K562 (cell line): ENCODE measurements around the gene NOTO. TPM values are rescaled to one million over a fixed set of nuclear protein-coding genes. Genes with fewer than 3 reads are reported as not detected.
A peak's percentile ranks its signal among the peaks of the same experiment; 100 is the strongest.

Experiments
- MAZ ChIP-seq, 2 experiments: fragments of 450-650 bp in 1 of 2; sonication (generic) in 1 of 2; formaldehyde crosslinking; IDR thresholded peaks in 1 of 2; conservative IDR thresholded peaks in 1 of 2; 2 replicates each; pipeline versions ENCODE4 v1.4.0 to v1.5.0; 2020; ENCODE audit warnings: mild to moderate bottlenecking in 1 of 2, missing genetic modification reagents in 1 of 2
- NFATC3 ChIP-seq: fragments of 450-650 bp; IDR thresholded peaks from 2 replicates; pipeline ENCODE4 v1.6.1; 2017; ENCODE audit warnings: mild to moderate bottlenecking
- PURB ChIP-seq: sonication (generic); formaldehyde crosslinking; IDR thresholded peaks from 2 replicates; pipeline ENCODE4 v1.9.0; 2021; ENCODE audit warnings: low read depth, mild to moderate bottlenecking, missing genetic modification reagents
- SMARCC2 ChIP-seq: fragments of 450-650 bp; IDR thresholded peaks from 2 replicates; pipeline ENCODE4 v1.6.1; 2017; ENCODE audit warnings: antibody characterized with exemption, moderate library complexity, mild to moderate bottlenecking, low read depth
- ZNF133 ChIP-seq: fragments of 250-450 bp; sonication (Bioruptor Pico); IDR thresholded peaks from 2 replicates; pipeline ENCODE4 v1.4.0; 2020; ENCODE audit warnings: mild to moderate bottlenecking
- polyA plus RNA-seq, 8 experiments: library from polyadenylated mRNA; depleted of rRNA in 4 of 8; stranded (reverse) in 5 of 8; unstranded in 3 of 8; fragments of >200 nt; fragmentation: Nextera tagmentation in 2 of 8; fragmentation: Illumina TruSeq in 1 of 8; extraction: Ambion mirVana in 2 of 8; extraction: Trizol in 1 of 8; gene quantifications; 2 replicates each; pipeline versions ENCODE4 v1.2.1 to v1.2.3, GENCODE V29; 2011 to 2014; ENCODE audit warnings: inconsistent platforms in 1 of 8, missing spikeins in 1 of 8
- total RNA-seq, 7 experiments: library from RNA; depleted of rRNA in 6 of 7; stranded (reverse); fragments of >200 nt in 6 of 7; fragmentation: Illumina TruSeq in 2 of 7; extraction: Trizol in 2 of 7; gene quantifications; 2 replicates each; pipeline versions ENCODE4 v1.2.1 to v1.2.3, GENCODE V29; 2011 to 2021; ENCODE audit warnings: low replicate concordance in 1 of 7
- TF ChIP-seq, protein P1 (sequence below), 2 experiments: fragments of 450-650 bp; formaldehyde crosslinking in 1 of 2; IDR thresholded peaks; 2 replicates each; pipeline versions ENCODE4 v1.4.0 to v1.6.1; 2014 to 2020; ENCODE audit warnings: mild to moderate bottlenecking in 2 of 2, borderline replicate concordance in 1 of 2, low read depth in 1 of 2
- TF ChIP-seq, protein P2 (sequence below): fragments of 450-650 bp; formaldehyde crosslinking; IDR thresholded peaks from 2 replicates; pipeline ENCODE4 v1.4.0; 2022; ENCODE audit warnings: missing genetic modification characterization
- TF ChIP-seq, protein P3 (sequence below), 3 experiments: fragments of 200-800 bp in 1 of 3; fragments of 250-450 bp in 1 of 3; fragments of 450-650 bp in 1 of 3; sonication (Bioruptor Pico) in 1 of 3; sonication (Bioruptor generic) in 1 of 3; formaldehyde crosslinking in 1 of 3; IDR thresholded peaks; 2 replicates each; pipeline versions ENCODE4 v1.6.1 to v1.8.0; 2016 to 2022; ENCODE audit warnings: mild to moderate bottlenecking in 2 of 3, missing genetic modification characterization in 2 of 3, missing compliant biosample characterization in 1 of 3, moderate library complexity in 1 of 3
- TF ChIP-seq, protein P4 (sequence below): sonication (generic); formaldehyde crosslinking; IDR thresholded peaks from 2 replicates; pipeline ENCODE4 v1.8.0; 2022; ENCODE audit warnings: missing genetic modification reagents, mild to moderate bottlenecking, moderate library complexity, borderline replicate concordance

NOTO gene
- total and polyA plus RNA-seq, 9 of the 15 experiments (the other 6 are each of a cell fraction or from before 2014, with no cell fraction given): not detected

DNA sequence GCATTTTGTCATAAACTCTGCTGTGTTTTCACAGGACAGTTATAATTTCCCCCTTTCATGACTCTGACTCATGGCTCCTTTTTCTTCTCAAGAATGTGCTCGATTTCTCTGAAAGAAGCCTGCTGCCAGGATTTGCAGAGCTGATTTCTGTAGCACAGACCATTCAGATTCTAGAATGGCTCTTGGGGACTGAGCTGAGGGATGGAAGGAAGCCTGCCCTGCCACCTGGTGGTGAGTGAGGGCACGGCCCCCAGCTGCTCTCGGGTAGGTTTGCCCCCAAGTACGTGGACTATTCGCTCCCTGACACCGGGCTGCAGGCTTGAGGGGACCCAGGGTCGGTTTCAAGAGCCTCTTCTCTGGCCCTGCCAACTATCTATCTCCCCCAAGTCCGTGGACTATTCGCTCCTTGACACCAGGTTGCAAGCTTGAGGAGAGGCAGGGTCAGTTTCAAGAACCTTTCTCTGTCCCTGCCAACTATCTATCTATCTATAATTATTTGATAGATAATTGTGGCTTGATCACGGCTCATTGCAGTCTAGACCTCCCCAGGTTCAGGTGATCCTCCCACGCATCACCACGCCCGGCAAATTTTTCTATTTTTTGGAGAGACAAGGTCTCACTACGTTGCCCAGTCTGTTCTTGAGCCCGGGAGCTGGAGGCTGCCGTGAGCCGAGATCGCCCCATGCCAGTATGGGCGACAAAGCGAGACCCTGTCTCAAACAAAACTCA is 10.2 kb downstream of the NOTO start (continued):
- TF ChIP-seq, protein P1, sequence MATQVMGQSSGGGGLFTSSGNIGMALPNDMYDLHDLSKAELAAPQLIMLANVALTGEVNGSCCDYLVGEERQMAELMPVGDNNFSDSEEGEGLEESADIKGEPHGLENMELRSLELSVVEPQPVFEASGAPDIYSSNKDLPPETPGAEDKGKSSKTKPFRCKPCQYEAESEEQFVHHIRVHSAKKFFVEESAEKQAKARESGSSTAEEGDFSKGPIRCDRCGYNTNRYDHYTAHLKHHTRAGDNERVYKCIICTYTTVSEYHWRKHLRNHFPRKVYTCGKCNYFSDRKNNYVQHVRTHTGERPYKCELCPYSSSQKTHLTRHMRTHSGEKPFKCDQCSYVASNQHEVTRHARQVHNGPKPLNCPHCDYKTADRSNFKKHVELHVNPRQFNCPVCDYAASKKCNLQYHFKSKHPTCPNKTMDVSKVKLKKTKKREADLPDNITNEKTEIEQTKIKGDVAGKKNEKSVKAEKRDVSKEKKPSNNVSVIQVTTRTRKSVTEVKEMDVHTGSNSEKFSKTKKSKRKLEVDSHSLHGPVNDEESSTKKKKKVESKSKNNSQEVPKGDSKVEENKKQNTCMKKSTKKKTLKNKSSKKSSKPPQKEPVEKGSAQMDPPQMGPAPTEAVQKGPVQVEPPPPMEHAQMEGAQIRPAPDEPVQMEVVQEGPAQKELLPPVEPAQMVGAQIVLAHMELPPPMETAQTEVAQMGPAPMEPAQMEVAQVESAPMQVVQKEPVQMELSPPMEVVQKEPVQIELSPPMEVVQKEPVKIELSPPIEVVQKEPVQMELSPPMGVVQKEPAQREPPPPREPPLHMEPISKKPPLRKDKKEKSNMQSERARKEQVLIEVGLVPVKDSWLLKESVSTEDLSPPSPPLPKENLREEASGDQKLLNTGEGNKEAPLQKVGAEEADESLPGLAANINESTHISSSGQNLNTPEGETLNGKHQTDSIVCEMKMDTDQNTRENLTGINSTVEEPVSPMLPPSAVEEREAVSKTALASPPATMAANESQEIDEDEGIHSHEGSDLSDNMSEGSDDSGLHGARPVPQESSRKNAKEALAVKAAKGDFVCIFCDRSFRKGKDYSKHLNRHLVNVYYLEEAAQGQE (IDR thresholded peaks at IDR 0.05; ENCODE audit: borderline replicate concordance): peak; percentile 54
- TF ChIP-seq, protein P1 (CRISPR knock-in tag; IDR thresholded peaks at IDR 0.05; ENCODE audit: low read depth): no peak
- TF ChIP-seq NFATC3: no peak
- no peak for TF ChIP-seq PURB (CRISPR knock-in tag)
- TF ChIP-seq, protein P2, sequence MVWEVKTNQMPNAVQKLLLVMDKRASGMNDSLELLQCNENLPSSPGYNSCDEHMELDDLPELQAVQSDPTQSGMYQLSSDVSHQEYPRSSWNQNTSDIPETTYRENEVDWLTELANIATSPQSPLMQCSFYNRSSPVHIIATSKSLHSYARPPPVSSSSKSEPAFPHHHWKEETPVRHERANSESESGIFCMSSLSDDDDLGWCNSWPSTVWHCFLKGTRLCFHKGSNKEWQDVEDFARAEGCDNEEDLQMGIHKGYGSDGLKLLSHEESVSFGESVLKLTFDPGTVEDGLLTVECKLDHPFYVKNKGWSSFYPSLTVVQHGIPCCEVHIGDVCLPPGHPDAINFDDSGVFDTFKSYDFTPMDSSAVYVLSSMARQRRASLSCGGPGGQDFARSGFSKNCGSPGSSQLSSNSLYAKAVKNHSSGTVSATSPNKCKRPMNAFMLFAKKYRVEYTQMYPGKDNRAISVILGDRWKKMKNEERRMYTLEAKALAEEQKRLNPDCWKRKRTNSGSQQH: no peak
- TF ChIP-seq ZNF133 (CRISPR knock-in tag): no peak
- no peak for TF ChIP-seq SMARCC2
- TF ChIP-seq, protein P3, sequence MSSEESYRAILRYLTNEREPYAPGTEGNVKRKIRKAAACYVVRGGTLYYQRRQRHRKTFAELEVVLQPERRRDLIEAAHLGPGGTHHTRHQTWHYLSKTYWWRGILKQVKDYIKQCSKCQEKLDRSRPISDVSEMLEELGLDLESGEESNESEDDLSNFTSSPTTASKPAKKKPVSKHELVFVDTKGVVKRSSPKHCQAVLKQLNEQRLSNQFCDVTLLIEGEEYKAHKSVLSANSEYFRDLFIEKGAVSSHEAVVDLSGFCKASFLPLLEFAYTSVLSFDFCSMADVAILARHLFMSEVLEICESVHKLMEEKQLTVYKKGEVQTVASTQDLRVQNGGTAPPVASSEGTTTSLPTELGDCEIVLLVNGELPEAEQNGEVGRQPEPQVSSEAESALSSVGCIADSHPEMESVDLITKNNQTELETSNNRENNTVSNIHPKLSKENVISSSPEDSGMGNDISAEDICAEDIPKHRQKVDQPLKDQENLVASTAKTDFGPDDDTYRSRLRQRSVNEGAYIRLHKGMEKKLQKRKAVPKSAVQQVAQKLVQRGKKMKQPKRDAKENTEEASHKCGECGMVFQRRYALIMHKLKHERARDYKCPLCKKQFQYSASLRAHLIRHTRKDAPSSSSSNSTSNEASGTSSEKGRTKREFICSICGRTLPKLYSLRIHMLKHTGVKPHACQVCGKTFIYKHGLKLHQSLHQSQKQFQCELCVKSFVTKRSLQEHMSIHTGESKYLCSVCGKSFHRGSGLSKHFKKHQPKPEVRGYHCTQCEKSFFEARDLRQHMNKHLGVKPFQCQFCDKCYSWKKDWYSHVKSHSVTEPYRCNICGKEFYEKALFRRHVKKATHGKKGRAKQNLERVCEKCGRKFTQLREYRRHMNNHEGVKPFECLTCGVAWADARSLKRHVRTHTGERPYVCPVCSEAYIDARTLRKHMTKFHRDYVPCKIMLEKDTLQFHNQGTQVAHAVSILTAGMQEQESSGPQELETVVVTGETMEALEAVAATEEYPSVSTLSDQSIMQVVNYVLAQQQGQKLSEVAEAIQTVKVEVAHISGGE (CRISPR knock-in tag; IDR thresholded peaks at IDR 0.05): no peak
- TF ChIP-seq, protein P4, sequence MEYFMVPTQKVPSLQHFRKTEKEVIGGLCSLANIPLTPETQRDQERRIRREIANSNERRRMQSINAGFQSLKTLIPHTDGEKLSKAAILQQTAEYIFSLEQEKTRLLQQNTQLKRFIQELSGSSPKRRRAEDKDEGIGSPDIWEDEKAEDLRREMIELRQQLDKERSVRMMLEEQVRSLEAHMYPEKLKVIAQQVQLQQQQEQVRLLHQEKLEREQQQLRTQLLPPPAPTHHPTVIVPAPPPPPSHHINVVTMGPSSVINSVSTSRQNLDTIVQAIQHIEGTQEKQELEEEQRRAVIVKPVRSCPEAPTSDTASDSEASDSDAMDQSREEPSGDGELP (CRISPR knock-in tag): peak; percentile 82; the same call in 1 of the 2 replicates
- peak in 1 of 2 experiments; percentile 90; a peak in 3 of 4 replicates for TF ChIP-seq MAZ (CRISPR knock-in tag; conservative IDR thresholded peaks at IDR 0.05 in 1 of 2, IDR thresholded peaks at IDR 0.05 in 1 of 2)
